IPS-20b (cell line): ENCODE measurements around the gene SMIM38.
"Not testable (repeated sequence)": the region's sequence is repeated elsewhere in the genome, so short reads cannot be mapped to it uniquely, and the experiment has no call there.

Source experiments
- H3K27ac ChIP-seq: one replicate; pipeline ENCODE4 v1.5.1; 2013; ENCODE audit warnings: low read length
- H3K27me3 ChIP-seq: 2 replicates; pipeline ENCODE4 v1.6.1; 2013; ENCODE audit warnings: mild to moderate bottlenecking, low read length, inconsistent platforms; ENCODE audit not compliant: insufficient read depth
- H3K36me3 ChIP-seq: 2 replicates; pipeline ENCODE4 v1.6.1; 2013; ENCODE audit warnings: low read depth, mild to moderate bottlenecking, inconsistent platforms, low read length, moderate library complexity; ENCODE audit not compliant: insufficient read depth
- H3K4me1 ChIP-seq: 2 replicates; pipeline ENCODE4 v1.6.1; 2013; ENCODE audit warnings: mild to moderate bottlenecking, control low read depth, inconsistent platforms, low read length, moderate library complexity; ENCODE audit not compliant: insufficient read depth
- H3K4me3 ChIP-seq: 2 replicates; pipeline ENCODE4 v1.5.1; 2013; ENCODE audit warnings: mild to moderate bottlenecking, low read length, inconsistent platforms
- H3K9ac ChIP-seq: 2 replicates; pipeline ENCODE4 v1.6.1; 2013; ENCODE audit warnings: low read depth, mild to moderate bottlenecking, inconsistent platforms, low read length, moderate library complexity
- H3K9me3 ChIP-seq: 2 replicates; pipeline ENCODE4 v1.6.1; 2013; ENCODE audit warnings: mild to moderate bottlenecking, low read depth, low read length, inconsistent platforms; ENCODE audit not compliant: insufficient read depth

The SMIM38 gene

DNA sequence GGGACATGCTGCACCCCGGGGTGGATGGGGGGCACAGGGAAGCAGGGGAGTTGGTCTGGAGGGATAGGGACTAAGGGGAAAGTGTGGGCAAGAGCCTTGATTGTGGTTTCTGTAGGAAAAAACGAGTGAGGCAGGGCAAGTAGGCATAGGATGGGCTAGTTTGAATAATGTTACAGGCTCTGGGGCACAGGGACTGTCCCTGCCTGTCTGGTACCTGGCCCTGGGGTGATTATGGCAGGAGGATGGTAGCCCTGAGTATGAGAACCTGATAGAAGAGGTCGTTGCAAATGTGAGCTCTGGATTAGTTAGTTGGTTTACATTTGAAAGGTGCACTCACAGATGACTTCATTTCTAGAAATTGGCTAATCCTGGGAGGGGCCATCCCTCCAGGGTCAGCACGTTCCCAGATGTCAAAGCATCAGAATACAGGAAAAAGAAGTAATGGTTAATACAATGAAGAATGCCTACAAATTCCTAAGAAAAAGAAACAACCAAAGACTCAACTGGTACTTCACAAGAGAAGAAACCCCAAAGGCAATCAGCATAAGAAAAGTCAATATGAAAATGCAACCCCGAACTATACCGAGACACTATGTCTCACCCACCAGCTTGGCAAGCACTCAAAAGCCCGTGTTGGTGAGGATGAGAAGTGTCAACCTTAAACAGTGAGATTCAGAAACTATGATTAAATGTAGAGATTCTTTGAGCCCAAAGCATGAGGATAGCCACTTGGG lies 11.3 kb upstream of the SMIM38 start:
- Histone ChIP-seq H3K9ac (no peak overlapping the region), H3K4me1 (no peaks in the 10 kb centered on the region), H3K4me3 (no peak overlapping the region), H3K27me3 (no peaks in the 10 kb centered on the region), H3K9me3 (peaks cover 10% of the 10 kb centered on the region), H3K27ac (no peak overlapping the region), H3K36me3 (no peaks in the 10 kb centered on the region)

- H3K27me3 ChIP-seq = no peaks in the 10 kb centered on the region
- no peak overlapping the region for H3K9ac ChIP-seq
- peaks cover 10% of the 10 kb centered on the region for H3K9me3 ChIP-seq
- no peak overlapping the region for H3K4me3 ChIP-seq
- H3K36me3 ChIP-seq = no peaks in the 10 kb centered on the region
- no peak overlapping the region for H3K27ac ChIP-seq
- no peaks in the 10 kb centered on the region for H3K4me1 ChIP-seq
Observed at GRCh38 chr11:69145050-69145380, 10.7 kb upstream of the SMIM38 start.

- Histone ChIP-seq H3K27ac (no peak overlapping the region), H3K4me3 (no peak overlapping the region), H3K36me3 (no peaks in the 10 kb centered on the region), H3K27me3 (peaks cover 4% of the 10 kb centered on the region; the same call in 1 of the 2 replicates), H3K9me3 (peaks cover 10% of the 10 kb centered on the region), H3K4me1 (peaks cover 9% of the 10 kb centered on the region; the same call in 1 of the 2 replicates), H3K9ac (no peak overlapping the region)
Observed at GRCh38 chr11:69148377-69148762, 7.4 kb upstream of the SMIM38 start.

GRCh38 chr11:69148806-69149205 lies 6.9 kb upstream of the SMIM38 start:
- Histone ChIP-seq H3K27me3 (peaks cover 4% of the 10 kb centered on the region; the same call in 1 of the 2 replicates), H3K9me3 (peaks cover 10% of the 10 kb centered on the region), H3K36me3 (no peaks in the 10 kb centered on the region), H3K4me3 (no peak overlapping the region), H3K9ac (no peak overlapping the region), H3K27ac (no peak overlapping the region), H3K4me1 (peaks cover 9% of the 10 kb centered on the region; the same call in 1 of the 2 replicates)

GRCh38 chr11:69149338-69150045 lies 6.2 kb upstream of the SMIM38 start:
- H3K27ac ChIP-seq, H3K4me1 ChIP-seq, H3K36me3 ChIP-seq, H3K27me3 ChIP-seq, H3K9ac ChIP-seq, H3K4me3 ChIP-seq: not testable (repeated sequence)
- H3K9me3 ChIP-seq = peaks cover 10% of the 10 kb centered on the region

DNA sequence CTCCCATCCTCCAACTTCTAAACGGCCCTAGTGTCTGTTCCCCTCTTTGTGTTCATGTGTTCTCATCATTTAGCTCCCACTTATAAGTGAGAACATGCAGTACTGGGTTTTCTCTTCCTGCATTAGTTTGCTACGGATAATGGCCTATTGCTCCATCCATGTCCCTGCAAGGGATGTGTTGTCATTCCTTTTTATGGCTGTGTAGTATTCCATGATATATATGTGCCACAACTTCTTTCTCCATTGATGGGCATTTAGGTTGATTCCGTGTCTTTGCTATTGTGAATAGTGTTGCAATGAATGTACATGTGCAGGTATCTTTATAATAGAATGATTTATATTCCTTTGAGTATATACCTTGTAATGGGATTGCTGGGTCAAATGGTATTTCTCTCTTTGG lies 5.6 kb upstream of the SMIM38 start:
- peaks cover 10% of the 10 kb centered on the region for H3K9me3 ChIP-seq
- no peak overlapping the region for H3K9ac ChIP-seq
- peaks cover 9% of the 10 kb centered on the region; the same call in 1 of the 2 replicates for H3K4me1 ChIP-seq
- no peaks in the 10 kb centered on the region for H3K36me3 ChIP-seq
- peaks cover 4% of the 10 kb centered on the region; the same call in 1 of the 2 replicates for H3K27me3 ChIP-seq
- no peak overlapping the region for H3K27ac ChIP-seq
- H3K4me3 ChIP-seq = no peak overlapping the region

DNA sequence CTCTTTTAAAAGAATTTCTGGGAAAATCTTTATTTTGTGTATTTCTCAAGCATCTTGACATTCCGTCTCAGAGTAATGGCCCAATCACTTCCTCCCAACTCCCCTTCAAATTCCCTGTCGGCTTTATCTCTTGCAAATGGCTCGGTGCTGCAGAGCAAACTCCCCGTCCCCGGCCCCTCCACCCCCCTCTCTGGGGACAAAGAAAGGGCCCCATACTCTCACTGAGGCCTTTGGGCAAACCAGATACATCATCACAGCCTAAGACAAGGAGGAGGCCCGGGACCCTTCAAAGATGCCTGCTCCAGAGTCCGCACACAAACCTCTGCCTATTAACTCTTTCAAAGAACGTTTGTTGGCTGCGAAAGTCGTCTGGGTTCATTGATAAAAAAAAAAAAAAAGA lies 3.9 kb upstream of the SMIM38 start:
- H3K27ac ChIP-seq = no peak overlapping the region
- H3K27me3 ChIP-seq = peaks cover 4% of the 10 kb centered on the region; the same call in 1 of the 2 replicates
- no peak overlapping the region for H3K9ac ChIP-seq
- H3K4me1 ChIP-seq = peaks cover 9% of the 10 kb centered on the region; the same call in 1 of the 2 replicates
- H3K36me3 ChIP-seq = no peaks in the 10 kb centered on the region
- no peak overlapping the region for H3K4me3 ChIP-seq
- H3K9me3 ChIP-seq = peaks cover 4% of the 10 kb centered on the region

DNA sequence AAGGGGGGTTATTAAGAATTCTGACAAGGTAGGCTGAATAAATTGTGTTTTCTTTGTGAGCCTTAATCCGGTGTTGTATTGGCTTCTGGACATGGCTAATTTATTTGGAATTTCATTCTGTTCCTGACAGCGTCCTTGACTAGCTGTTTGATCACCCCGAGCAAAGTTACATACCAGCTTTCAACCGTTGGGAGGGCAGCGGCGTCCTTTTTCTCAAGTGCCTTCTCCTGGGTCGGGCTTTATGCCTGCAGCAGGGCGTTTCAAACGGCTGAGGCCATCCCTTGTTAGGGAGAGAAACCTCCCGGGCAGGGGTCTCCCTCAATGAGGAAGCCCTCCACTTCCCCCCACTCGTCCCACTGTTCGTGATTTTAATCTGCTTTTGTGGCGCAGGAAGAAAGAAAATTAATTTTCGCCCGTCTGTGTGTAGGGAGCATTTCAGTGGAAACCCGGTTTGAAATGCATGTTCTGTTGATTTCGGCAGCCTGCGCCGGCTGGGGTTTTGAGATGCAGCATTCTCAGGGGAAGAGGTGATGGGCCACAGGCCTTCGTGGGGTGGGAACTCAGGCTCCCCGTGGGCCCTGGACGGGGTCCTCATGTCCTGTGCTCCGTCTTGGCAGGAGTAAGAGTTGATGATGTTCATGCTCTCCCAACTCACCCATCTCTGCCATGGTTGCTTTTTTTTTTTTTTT lies 2.9 kb upstream of the SMIM38 start:
- Histone ChIP-seq H3K27me3 (peaks cover 4% of the 10 kb centered on the region; the same call in 1 of the 2 replicates), H3K9ac (no peak overlapping the region), H3K27ac (no peak overlapping the region), H3K4me1 (peaks cover 9% of the 10 kb centered on the region; the same call in 1 of the 2 replicates), H3K36me3 (no peaks in the 10 kb centered on the region), H3K9me3 (no peaks in the 10 kb centered on the region), H3K4me3 (no peak overlapping the region)

DNA sequence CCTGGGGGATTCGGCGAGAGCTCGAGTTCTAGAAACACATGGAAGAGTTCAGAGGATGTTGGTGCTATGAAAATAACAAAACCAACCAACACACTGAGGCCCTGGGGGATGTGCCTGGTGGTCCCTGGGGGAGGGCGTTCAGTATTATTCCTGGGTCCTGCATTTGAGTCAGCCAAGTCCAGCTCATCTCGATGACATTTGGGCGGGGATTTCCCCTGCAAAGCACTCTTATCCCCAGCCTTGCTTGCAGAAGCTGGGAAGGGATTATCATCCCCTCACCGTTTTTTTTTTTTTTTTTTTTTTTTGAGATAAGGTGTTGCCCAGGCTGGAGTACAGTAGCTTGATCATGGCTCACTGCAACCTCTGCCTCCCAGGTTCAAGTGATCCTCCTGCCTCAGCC lies 2.1 kb upstream of the SMIM38 start:
- peaks cover 9% of the 10 kb centered on the region; the same call in 1 of the 2 replicates for H3K4me1 ChIP-seq
- H3K9ac ChIP-seq = no peak overlapping the region
- no peak overlapping the region for H3K4me3 ChIP-seq
- peaks cover 4% of the 10 kb centered on the region for H3K27me3 ChIP-seq
- no peaks in the 10 kb centered on the region for H3K36me3 ChIP-seq
- no peaks in the 10 kb centered on the region for H3K9me3 ChIP-seq
- no peak overlapping the region for H3K27ac ChIP-seq

DNA sequence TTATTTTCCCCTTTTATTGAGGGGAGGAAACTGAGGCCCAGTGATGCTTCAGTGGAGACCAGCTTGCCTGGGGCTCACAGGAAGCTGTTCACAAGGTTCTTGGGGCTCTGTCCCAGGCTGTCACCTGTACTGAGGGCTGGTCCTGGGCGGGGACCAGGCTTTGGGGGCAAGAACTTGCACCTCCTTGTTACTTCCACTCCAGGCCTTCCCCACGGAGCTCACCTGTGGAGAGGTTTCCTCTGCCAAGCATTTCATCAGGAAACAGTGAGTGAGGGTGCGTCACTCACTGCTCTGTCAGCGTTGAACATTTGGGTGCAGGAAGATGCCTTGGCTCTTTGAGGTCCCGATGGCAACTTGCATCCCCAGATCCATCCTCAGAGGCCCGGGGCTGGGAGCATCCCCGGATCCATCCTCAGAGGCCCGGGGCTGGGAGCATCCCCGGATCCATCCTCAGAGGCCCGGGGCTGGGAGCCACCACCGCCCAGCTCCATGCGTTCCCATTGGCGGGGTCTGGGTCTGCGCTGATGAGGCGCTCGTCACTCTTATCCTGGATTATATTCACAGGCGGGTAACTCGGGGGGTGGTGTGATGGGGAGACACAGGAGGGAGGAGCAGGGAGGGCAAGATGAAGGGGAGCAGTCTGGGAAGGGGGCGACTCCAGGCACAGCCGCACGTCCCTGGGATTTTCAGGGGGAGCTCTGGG lies 1.4 kb upstream of the SMIM38 start:
- H3K9ac ChIP-seq = no peak overlapping the region
- H3K4me3 ChIP-seq = no peak overlapping the region
- no peak overlapping the region for H3K27ac ChIP-seq
- H3K27me3 ChIP-seq = peaks cover 4% of the 10 kb centered on the region
- no peaks in the 10 kb centered on the region for H3K9me3 ChIP-seq
- peaks cover 9% of the 10 kb centered on the region; the same call in 1 of the 2 replicates for H3K4me1 ChIP-seq
- H3K36me3 ChIP-seq = no peaks in the 10 kb centered on the region

DNA sequence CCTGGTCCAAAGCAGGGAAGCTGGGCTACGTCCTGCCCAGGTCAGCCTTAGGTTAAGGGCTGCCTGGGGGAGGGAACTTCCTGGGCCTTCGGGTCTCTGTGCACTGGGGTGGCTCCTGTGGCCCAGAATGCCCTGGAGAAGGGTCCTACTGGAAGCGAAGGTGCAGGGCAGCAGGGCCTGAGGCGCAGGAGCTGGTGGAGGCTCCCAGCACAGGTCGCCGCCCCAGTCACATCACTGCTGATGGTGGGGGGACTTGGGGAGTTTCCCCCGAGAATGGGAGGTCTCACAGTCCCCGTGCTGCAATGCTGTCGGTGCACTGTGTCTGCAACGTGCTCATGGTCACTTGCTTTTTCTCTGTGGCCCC lies 815 bp upstream of the SMIM38 start:
- Histone ChIP-seq H3K27ac (no peak overlapping the region), H3K4me3 (no peak overlapping the region), H3K36me3 (no peaks in the 10 kb centered on the region), H3K4me1 (peaks cover 9% of the 10 kb centered on the region; the same call in 1 of the 2 replicates), H3K27me3 (peaks cover 4% of the 10 kb centered on the region), H3K9ac (no peak overlapping the region), H3K9me3 (no peaks in the 10 kb centered on the region)
